HG03575 (cell line): ENCODE measurements around the gene MBNL2.

ENCODE experiments used
- ATAC-seq: cut with Tn5 transposase; IDR thresholded peaks from one replicate; pipeline ENCODE4 v1.9.1; 2021; ENCODE audit not compliant: unreplicated experiment, insufficient number of reproducible peaks, low FRiP score; ENCODE audit errors: extremely low read depth

The MBNL2 gene, protein sequence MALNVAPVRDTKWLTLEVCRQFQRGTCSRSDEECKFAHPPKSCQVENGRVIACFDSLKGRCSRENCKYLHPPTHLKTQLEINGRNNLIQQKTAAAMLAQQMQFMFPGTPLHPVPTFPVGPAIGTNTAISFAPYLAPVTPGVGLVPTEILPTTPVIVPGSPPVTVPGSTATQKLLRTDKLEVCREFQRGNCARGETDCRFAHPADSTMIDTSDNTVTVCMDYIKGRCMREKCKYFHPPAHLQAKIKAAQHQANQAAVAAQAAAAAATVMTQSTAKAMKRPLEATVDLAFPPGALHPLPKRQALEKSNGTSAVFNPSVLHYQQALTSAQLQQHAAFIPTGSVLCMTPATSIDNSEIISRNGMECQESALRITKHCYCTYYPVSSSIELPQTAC

GRCh38 chr13:97221989-97222700, at the start of gene MBNL2:
TSS of gene MBNL2 (plus strand) at chr13:97222333. CDS start at chr13:97276236, 53,903 bp downstream.
- peak; percentile 98 for ATAC-seq

DNA sequence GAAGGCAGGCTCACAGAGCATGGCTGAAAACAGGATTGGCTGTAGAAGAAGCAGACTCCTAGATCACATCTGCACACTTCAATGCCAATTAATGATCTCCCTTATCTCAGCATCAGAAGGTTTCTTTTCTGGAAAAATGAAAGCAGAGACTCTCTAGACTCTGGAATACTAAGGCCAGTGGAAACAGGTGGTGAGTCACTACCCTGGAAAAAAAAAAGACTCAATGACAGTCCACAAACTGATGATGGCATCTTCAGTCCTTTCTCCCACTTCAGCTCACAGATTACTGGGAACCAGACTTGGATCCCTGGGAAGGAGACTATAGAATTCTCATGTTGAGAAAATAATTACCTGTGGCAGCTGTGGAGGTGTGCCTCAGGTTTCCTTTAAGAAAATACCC, 47.5 kb upstream of the MBNL2 start:
- ATAC-seq: no peak

- ATAC-seq: no peak
These were observed 47.1 kb upstream of the MBNL2 start for GRCh38 chr13:97175041-97175440.

- no peak for ATAC-seq
These were observed 42.6 kb upstream of the MBNL2 start for GRCh38 chr13:97179501-97179900.

GRCh38 chr13:97182111-97182890, 39.8 kb upstream of the MBNL2 start:
- ATAC-seq: no peak

DNA sequence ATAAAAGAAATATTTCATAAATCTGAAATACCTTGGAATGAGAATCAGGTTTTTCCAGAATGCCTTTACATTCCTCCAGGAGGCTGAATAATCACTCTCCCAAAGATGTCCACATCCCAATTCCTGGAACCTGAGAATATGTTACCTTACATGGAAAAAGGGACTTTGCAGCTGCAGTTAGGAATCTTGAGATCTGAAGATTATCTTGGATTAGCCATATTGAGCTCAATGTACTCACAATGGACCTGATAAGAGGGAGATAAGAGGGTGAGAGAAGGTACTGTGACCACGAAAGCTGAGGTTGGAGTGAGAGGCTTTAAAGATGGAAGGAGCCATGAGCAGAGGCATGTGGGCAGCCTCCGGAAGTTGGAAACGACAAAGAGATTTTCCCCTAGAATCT, 36.8 kb upstream of the MBNL2 start:
- ATAC-seq: no peak

DNA sequence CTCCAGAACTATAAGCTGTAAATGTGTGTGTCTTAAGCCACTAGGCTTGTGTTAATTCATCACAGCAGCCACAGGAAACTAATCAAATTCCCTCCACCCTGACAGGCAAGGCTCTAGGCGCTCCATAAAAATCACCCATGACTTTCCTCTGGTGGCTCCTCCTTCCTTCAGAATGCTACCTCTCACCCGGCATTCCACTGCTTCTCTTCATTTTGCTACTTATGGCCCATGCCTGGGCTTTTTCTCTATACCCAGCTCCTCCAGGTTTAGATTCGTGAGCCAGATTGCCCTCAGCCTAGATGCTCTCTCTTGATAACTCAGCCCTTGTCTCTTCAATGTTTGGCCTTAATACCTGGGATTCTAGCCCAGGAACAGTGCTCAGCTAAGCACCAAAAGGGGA, 36.4 kb upstream of the MBNL2 start:
- ATAC-seq: no peak

- ATAC-seq: no peak
These were observed 33.9 kb upstream of the MBNL2 start for GRCh38 chr13:97188207-97188606.

DNA sequence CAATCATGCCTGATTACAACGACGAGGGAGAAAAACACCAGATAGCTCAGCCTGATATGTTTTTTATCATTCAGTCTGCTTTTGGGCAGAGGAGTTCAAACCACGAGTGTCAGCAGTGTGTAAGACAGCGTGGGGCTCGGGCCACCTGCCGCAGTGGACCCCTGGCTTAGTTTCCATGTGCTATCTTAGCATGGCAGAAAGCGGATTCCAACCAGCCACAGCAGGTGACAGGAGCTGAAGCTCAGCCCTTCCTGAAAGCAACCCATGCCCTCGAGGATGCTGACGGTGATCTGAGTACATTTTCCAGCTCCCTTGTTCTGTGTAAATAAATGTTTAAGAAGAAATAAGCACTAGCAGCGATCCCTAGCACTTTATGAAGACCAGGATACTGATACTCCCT, 32.2 kb upstream of the MBNL2 start:
- ATAC-seq: no peak

DNA sequence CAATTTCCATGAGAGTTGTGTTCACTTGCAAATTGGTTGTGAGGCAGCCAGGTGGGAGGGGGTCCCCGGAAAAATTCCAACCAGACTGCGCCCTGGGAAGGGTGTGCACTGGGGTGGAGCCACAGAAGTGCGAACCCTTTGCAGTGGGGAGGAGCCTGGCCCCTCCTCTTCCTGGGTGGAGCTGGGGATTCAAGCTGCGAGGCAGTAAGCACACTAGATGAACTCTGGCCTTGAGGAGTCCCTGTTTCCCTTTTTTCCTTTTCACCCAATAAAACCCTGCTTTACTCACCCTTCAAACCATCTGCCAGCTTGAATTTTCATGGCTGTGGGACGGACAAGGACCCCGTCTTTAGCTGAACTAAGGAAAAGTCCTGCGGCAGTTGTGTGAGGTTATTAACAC, 31.0 kb upstream of the MBNL2 start:
- no peak for ATAC-seq

- ATAC-seq: no peak
These were observed 30.5 kb upstream of the MBNL2 start for GRCh38 chr13:97191615-97192014.

DNA sequence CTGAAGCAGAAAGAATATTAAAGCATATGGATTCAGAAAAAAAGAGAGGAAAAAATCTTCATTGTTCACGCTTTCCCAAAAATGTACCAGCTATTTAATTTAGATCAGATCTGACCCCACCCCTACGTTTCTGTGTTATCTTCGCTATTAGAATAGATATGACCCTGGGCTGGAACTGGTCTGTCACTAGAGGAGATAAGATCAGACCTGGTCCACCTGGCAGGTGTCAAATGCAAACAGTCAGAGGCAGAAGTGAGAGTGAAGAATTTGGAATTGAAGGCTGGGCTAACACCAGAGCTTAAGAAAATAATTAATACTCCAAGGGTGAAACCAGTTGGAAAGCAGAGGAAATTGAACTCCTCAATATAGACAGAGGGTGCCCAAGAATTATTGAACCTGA, 30.0 kb upstream of the MBNL2 start:
- ATAC-seq: no peak

- no peak for ATAC-seq
These were observed 28.6 kb upstream of the MBNL2 start for GRCh38 chr13:97193577-97193976.

GRCh38 chr13:97194479-97194878, 27.7 kb upstream of the MBNL2 start:
- ATAC-seq: no peak

- ATAC-seq: no peak
These were observed 25.8 kb upstream of the MBNL2 start for GRCh38 chr13:97196340-97196739.

DNA sequence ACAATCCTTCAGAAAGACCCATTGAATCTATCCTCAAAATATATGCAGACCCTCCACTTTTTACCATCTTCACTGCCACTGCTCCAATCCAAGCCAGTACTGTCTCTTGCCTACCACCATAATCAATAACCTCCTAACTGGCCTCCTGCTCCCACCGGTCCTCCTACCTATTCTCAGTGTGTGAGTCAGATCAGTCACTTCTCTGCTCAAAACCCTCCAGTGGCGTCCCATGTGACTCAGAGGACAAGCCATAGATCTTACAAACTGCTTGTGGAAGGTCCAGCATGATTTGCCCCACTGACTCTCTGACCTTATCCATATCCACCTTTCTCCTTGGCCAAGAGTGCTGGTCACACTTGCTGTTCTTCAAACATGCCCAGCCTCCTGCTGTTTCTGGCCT, 23.4 kb upstream of the MBNL2 start:
- no peak for ATAC-seq

DNA sequence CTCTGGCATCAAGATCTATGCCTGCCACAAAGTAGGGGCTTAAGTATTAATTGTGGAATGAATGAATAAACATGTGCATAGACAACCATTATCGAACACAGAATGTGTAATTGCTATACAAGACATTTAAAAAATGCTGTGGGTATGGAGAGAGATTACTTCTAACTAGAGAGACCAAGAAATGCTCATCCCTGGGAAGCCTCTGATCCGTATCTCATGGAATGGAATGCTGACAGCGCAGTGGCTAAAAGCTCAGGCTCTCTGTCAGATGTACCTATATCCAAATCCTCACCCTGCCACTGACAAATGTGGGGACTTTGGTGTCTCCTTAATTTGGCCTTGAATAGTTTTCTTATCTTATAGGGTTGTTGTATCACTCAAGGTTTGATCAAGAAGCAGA, 22.7 kb upstream of the MBNL2 start:
- ATAC-seq: no peak

GRCh38 chr13:97200081-97200942, 21.8 kb upstream of the MBNL2 start:
- no peak for ATAC-seq

DNA sequence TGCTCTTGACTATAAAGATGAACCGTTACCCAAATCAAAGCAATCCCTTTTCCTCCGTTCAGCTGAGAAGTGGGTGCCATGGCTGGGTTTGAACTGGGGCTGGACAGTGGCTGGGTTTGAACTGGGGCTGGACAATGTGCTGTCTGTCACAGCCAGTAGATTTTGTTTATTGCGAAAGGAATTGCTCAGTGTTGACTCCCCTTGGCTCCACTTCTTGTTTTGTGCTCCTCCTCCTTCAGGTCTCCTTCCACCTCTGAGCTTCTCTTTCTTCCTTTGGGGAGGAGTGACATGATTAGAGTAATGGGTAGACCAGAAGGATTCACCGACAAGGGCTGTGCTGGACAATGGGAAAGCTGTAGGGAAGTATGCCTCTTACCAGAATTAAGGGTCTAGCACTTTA, 19.4 kb upstream of the MBNL2 start:
- ATAC-seq: no peak
